Upper lobe of left lung (tissue), 4 donors: Measurements from ENCODE around the gene PIP5K1C.

ENCODE experiments used
- EP300 ChIP-seq, 4 donors: sonication (generic); formaldehyde crosslinking; IDR thresholded peaks; one replicate each; pipeline ENCODE4 v1.5.1; 2017; ENCODE audit warnings: antibody characterized with exemption in 4 of 4, control low read depth in 2 of 4
- POLR2A ChIP-seq, 4 donors: fragments of 450-650 bp; IDR thresholded peaks; one replicate each; pipeline ENCODE4 v1.5.1; 2016 to 2017; ENCODE audit warnings: antibody characterized with exemption in 4 of 4, mild to moderate bottlenecking in 2 of 4
- TF ChIP-seq, protein P1 (sequence below), 6 experiments: fragments of 450-650 bp in 4 of 6; fragments of 200-600 bp in 2 of 6; sonication (generic) in 2 of 6; IDR thresholded peaks; one replicate each; pipeline ENCODE4 v1.5.1; 2016 to 2019; ENCODE audit warnings: antibody characterized with exemption in 6 of 6

DNA sequence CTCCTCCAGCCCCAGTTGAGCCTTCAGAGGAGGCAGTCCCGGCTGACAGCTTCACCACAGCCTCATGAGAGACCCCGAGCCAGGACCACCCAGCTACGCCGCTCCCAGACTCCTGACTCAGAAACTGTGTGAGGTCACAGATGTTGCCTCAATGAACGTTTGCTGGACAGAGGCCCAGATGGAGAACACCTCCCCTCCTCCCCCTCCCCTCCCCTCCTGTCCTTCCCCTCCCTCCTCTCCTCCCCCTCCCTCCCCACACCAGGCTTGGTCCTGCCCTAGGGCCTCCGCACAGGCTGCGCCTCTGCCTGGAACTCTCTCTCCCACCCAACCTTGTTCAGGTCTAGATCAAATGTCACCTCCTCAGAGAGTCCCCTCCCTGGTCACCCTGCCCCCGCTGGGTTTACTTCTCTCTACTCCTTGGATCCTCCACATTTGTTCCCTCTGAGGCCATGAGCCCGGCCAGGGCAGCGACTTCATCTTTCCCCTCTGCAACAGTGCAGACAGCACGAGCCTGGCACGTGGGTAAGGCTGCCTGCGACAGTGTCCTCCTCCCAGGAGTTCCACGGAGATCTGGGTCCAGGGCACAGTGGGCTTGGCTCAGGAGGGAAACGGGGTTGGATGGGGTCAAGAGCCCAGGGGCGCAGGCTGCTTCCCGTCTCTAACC is 17.4 kb downstream of the PIP5K1C start:
- TF ChIP-seq, protein P1, sequence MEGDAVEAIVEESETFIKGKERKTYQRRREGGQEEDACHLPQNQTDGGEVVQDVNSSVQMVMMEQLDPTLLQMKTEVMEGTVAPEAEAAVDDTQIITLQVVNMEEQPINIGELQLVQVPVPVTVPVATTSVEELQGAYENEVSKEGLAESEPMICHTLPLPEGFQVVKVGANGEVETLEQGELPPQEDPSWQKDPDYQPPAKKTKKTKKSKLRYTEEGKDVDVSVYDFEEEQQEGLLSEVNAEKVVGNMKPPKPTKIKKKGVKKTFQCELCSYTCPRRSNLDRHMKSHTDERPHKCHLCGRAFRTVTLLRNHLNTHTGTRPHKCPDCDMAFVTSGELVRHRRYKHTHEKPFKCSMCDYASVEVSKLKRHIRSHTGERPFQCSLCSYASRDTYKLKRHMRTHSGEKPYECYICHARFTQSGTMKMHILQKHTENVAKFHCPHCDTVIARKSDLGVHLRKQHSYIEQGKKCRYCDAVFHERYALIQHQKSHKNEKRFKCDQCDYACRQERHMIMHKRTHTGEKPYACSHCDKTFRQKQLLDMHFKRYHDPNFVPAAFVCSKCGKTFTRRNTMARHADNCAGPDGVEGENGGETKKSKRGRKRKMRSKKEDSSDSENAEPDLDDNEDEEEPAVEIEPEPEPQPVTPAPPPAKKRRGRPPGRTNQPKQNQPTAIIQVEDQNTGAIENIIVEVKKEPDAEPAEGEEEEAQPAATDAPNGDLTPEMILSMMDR (IDR thresholded peaks at IDR 0.05), result no peak
- TF ChIP-seq EP300 (IDR thresholded peaks at IDR 0.05) (no peak), POLR2A (IDR thresholded peaks at IDR 0.05) (no peak)
